IMR-90 (cell line): Measurements from ENCODE around the gene CHST14. TPM values are rescaled to one million over a fixed set of nuclear protein-coding genes. Genes with fewer than 3 reads are reported as not detected.

Source experiments
- ATAC-seq: fragments of 200-7000 bp; cut with Tn5 transposase; 2 replicates; pipeline ENCODE4 v1.9.1; 2020; ENCODE audit warnings: low read depth, mild to moderate bottlenecking, moderate library complexity
- BruUV-seq: library from RNA; stranded (reverse); fragments of 400-500 nt; replicated peaks from 2 replicates; lab custom pipeline; 2021; lab: Mats Ljungman, UMichigan
- CTCF ChIA-PET: fragments of 300-600 bp; formaldehyde crosslinking; extraction: SDS; loops from one replicate; lab custom pipeline; 2021; ENCODE audit warnings: antibody characterized with exemption; lab: Yijun Ruan, JAX
- POLR2A ChIA-PET: fragments of 300-600 bp; sonication (Branson Sonifier 250); formaldehyde crosslinking; loops from one replicate; lab custom pipeline; 2022; ENCODE audit warnings: antibody characterized with exemption; ENCODE audit not compliant: unreplicated experiment; lab: Charles Lee
- DNase-seq: peaks from one replicate; pipeline ENCODE4 v3.0.0; 2013
- H2AFZ ChIP-seq: replicated peaks from 2 replicates; pipeline ENCODE3; 2013; ENCODE audit warnings: low read length, mild to moderate bottlenecking; ENCODE audit not compliant: poor library complexity
- H2AK5ac ChIP-seq: 2 replicates; pipeline ENCODE4 v1.6.1; 2013; ENCODE audit warnings: low read depth, low read length, inconsistent platforms
- H2AK9ac ChIP-seq: replicated peaks from 2 replicates; pipeline ENCODE3; 2013; ENCODE audit warnings: mild to moderate bottlenecking, low read depth, low read length, moderate library complexity; ENCODE audit not compliant: poor library complexity
- H2BK120ac ChIP-seq: 2 replicates; pipeline ENCODE4 v1.6.1; 2013; ENCODE audit warnings: low read depth, low read length, inconsistent platforms
- H2BK15ac ChIP-seq: 3 replicates; pipeline ENCODE4 v1.6.1; 2013; ENCODE audit warnings: low read depth, low read length, inconsistent platforms
- H2BK20ac ChIP-seq: 2 replicates; pipeline ENCODE4 v1.6.1; 2013; ENCODE audit warnings: low read depth, mild to moderate bottlenecking, inconsistent platforms, low read length, moderate library complexity
- H2BK5ac ChIP-seq: 2 replicates; pipeline ENCODE4 v1.6.1; 2013; ENCODE audit warnings: mild to moderate bottlenecking, low read depth, low read length, inconsistent platforms; ENCODE audit not compliant: poor library complexity, severe bottlenecking
- H3K14ac ChIP-seq: replicated peaks from 2 replicates; pipeline ENCODE4 v1.6.1; 2013; ENCODE audit warnings: low read depth, low read length, inconsistent platforms
- H3K18ac ChIP-seq: 2 replicates; pipeline ENCODE4 v1.6.1; 2013; ENCODE audit warnings: low read depth, low read length, control low read depth
- H3K23ac ChIP-seq: 2 replicates; pipeline ENCODE4 v1.6.1; 2013; ENCODE audit warnings: low read depth, low read length, inconsistent platforms
- H3K27ac ChIP-seq: 2 replicates; pipeline ENCODE4 v1.5.1; 2013; ENCODE audit warnings: mild to moderate bottlenecking, control low read depth, low read length; ENCODE audit not compliant: insufficient read depth
- H3K27me3 ChIP-seq: 2 replicates; pipeline ENCODE4 v1.6.1; 2013; ENCODE audit warnings: low read length; ENCODE audit not compliant: control insufficient read depth, insufficient read depth
- H3K36me3 ChIP-seq: 2 replicates; pipeline ENCODE4 v1.6.1; 2013; ENCODE audit warnings: low read length, mixed read lengths; ENCODE audit not compliant: control insufficient read depth, insufficient read depth
- H3K4ac ChIP-seq: 2 replicates; pipeline ENCODE4 v1.6.1; 2013; ENCODE audit warnings: low read depth, low read length, inconsistent platforms
- H3K4me1 ChIP-seq: 2 replicates; pipeline ENCODE4 v1.6.1; 2013; ENCODE audit warnings: low read length, mixed read lengths; ENCODE audit not compliant: control insufficient read depth, insufficient read depth
- H3K4me2 ChIP-seq: 2 replicates; pipeline ENCODE4 v1.6.1; 2013; ENCODE audit warnings: low read depth, mild to moderate bottlenecking, control low read depth, low read length, moderate library complexity
- H3K4me3 ChIP-seq: 2 replicates; pipeline ENCODE4 v1.5.1; 2013; ENCODE audit warnings: low read depth, mild to moderate bottlenecking, control low read depth, low read length, moderate library complexity; ENCODE audit not compliant: insufficient read depth
- H3K56ac ChIP-seq: 2 replicates; pipeline ENCODE4 v1.6.1; 2013; ENCODE audit warnings: low read length, inconsistent platforms; ENCODE audit not compliant: insufficient read depth; ENCODE audit errors: extremely low read depth
- H3K79me1 ChIP-seq, 2 experiments: 2 replicates each; pipeline ENCODE4 v1.6.1; 2013; ENCODE audit warnings: low read length in 2 of 2, inconsistent platforms in 1 of 2, low read depth in 1 of 2
- H3K9ac ChIP-seq: 2 replicates; pipeline ENCODE4 v1.6.1; 2013; ENCODE audit warnings: low read depth, low read length, control low read depth
- H3K9me1 ChIP-seq: 2 replicates; pipeline ENCODE4 v1.6.1; 2013; ENCODE audit warnings: low read length, inconsistent platforms; ENCODE audit not compliant: insufficient read depth
- H3K9me3 ChIP-seq: 2 replicates; pipeline ENCODE4 v1.6.1; 2013; ENCODE audit warnings: low read length; ENCODE audit not compliant: control insufficient read depth, insufficient read depth
- H4K20me1 ChIP-seq: 2 replicates; pipeline ENCODE4 v1.6.1; 2013; ENCODE audit warnings: low read length, inconsistent platforms; ENCODE audit not compliant: insufficient read depth
- H4K5ac ChIP-seq: 2 replicates; pipeline ENCODE4 v1.6.1; 2013; ENCODE audit warnings: mild to moderate bottlenecking, low read depth, low read length, control low read depth
- H4K8ac ChIP-seq, 2 experiments: 2 replicates each; pipeline ENCODE4 v1.6.1; 2013; ENCODE audit warnings: low read depth in 2 of 2, low read length in 2 of 2, control low read depth in 1 of 2, inconsistent platforms in 1 of 2
- H4K91ac ChIP-seq: 2 replicates; pipeline ENCODE4 v1.6.1; 2013; ENCODE audit warnings: low read depth, low read length, inconsistent platforms; ENCODE audit not compliant: insufficient read depth
- BHLHE40 ChIP-seq: fragments of 150-350 bp; IDR thresholded peaks from 2 replicates; pipeline ENCODE4 v1.6.1; 2016; ENCODE audit warnings: mild to moderate bottlenecking, low read depth, low read length
- CHD1 ChIP-seq: IDR thresholded peaks from 2 replicates; pipeline ENCODE4 v1.6.1; 2012; ENCODE audit warnings: low read depth, low read length, improper control_type of control experiment
- MAZ ChIP-seq: IDR thresholded peaks from 2 replicates; pipeline ENCODE4 v1.6.1; 2012; ENCODE audit warnings: low read depth, mild to moderate bottlenecking, low read length, improper control_type of control experiment, moderate library complexity, borderline replicate concordance
- MXI1 ChIP-seq: IDR thresholded peaks from 2 replicates; pipeline ENCODE4 v1.6.1; 2012; ENCODE audit warnings: low read depth, mild to moderate bottlenecking, low read length, moderate library complexity, borderline replicate concordance
- NFE2L2 ChIP-seq: fragments of 150-350 bp; IDR thresholded peaks from 2 replicates; pipeline ENCODE4 v1.6.1; 2016; ENCODE audit warnings: low read depth, mild to moderate bottlenecking, low read length
- SMC3 ChIP-seq: fragments of 150-350 bp; IDR thresholded peaks from 2 replicates; pipeline ENCODE4 v1.6.1; 2016; ENCODE audit warnings: low read depth, mild to moderate bottlenecking, antibody characterized with exemption, low read length, moderate library complexity
- WGBS, 2 experiments: methylation state at CpG; one replicate each; pipeline versions ENCODE4 v1.1.5 to v1.1.7; 2013; ENCODE audit warnings: missing lambda C conversion rate in 2 of 2; ENCODE audit not compliant: insufficient read length in 1 of 2; ENCODE audit errors: extremely low coverage in 2 of 2; 5-methylcytosine and 5-hydroxymethylcytosine counted together
- dilution Hi-C: fragments of 300-500 bp; cut with HindIII; formaldehyde crosslinking; loops from one replicate; pipeline ENCODE4 v1.14.3; 2018; ENCODE audit warnings: low sequenced_read_pairs; ENCODE audit not compliant: unreplicated experiment
- in situ Hi-C: fragments of 300-500 bp; cut with MboI; formaldehyde crosslinking; loops from 3 replicates; pipeline ENCODE4 v1.14.3; 2019; ENCODE audit warnings: low sequenced_read_pairs, inconsistent platforms, mixed read lengths
- intact Hi-C: fragments of 100-400 bp; cut with micrococcal nuclease; formaldehyde crosslinking; loops from 2 replicates; pipeline ENCODE4 v1.10.0; 2022
- polyA plus RNA-seq, 3 experiments: library from polyadenylated mRNA; depleted of rRNA; stranded (reverse); fragments of >200 nt; gene quantifications; 2 replicates each; pipeline ENCODE4 v1.2.3, GENCODE V29; 2012; ENCODE audit warnings: low replicate concordance in 1 of 3
- total RNA-seq: library from RNA; depleted of rRNA; stranded (reverse); fragments of >200 nt; gene quantifications from 2 replicates; pipeline ENCODE4 v1.2.3, GENCODE V29; 2012
- TF ChIP-seq, protein P1 (sequence below): fragments of 150-350 bp; IDR thresholded peaks from 2 replicates; pipeline ENCODE4 v1.6.1; 2017; ENCODE audit warnings: mild to moderate bottlenecking, antibody characterized with exemption, low read length, low read depth

The CHST14 gene
- total and polyA plus RNA-seq, 2 of the 4 experiments (the other 2 are of a cell fraction) = 3.8 to 19.5 TPM

GRCh38 chr15:40429068-40429710 is 41.6 kb upstream of the CHST14 start:
- Histone ChIP-seq H2AK5ac (no peak overlapping the region), H4K5ac (no peak overlapping the region), H4K91ac (no peak overlapping the region), H3K56ac (no peak overlapping the region), H3K79me1 (no peaks in the 10 kb centered on the region), H3K9me3 (no peaks in the 10 kb centered on the region), H2BK5ac (no peak overlapping the region), H3K9me1 (no peaks in the 10 kb centered on the region), H4K8ac (no peak overlapping the region), H3K27me3 (peaks cover 51% of the 10 kb centered on the region), H2BK15ac (no peak overlapping the region), H3K23ac (no peak overlapping the region), H4K20me1 (no peaks in the 10 kb centered on the region), H2AK9ac (no peak overlapping the region), H3K4me3 (no peak overlapping the region), H3K18ac (no peak overlapping the region), H2BK120ac (no peak overlapping the region), H3K4me2 (no peak overlapping the region), H3K9ac (no peak overlapping the region), H3K4me1 (no peaks in the 10 kb centered on the region; the same call in 1 of the 2 replicates), H2AFZ (no peak overlapping the region), H3K4ac (no peak overlapping the region), H3K36me3 (no peaks in the 10 kb centered on the region; the same call in 1 of the 2 replicates), H3K27ac (no peak overlapping the region), H2BK20ac (no peak overlapping the region), H3K14ac (no peak overlapping the region)
- ChIA-PET CTCF (interaction anchor here (0.7 kb wide), 1 partner anchor 175 kb away, joined by 3 read pairs; no protein-coding TSS in a partner anchor), POLR2A (no interaction called here)
- DNase-seq = no peak
- in situ Hi-C loops = loop anchor here (5.0 to 10.0 kb wide), 3 partner anchors 152 to 384 kb away; no protein-coding TSS in a partner anchor
- dilution Hi-C loops = no loop called here
- BruUV-seq = no TSS peak
- no peak for ATAC-seq
- 79% methylated on average over 2 of the region's 10 CpGs; no CpG with 5 or more reads in 1 of the 2 experiments for WGBS, 2 experiments
- TF ChIP-seq NFE2L2 (no peak), MAZ (no peak), MXI1 (no peak), SMC3 (no peak), BHLHE40 (no peak), CHD1 (no peak)
- TF ChIP-seq, protein P1, sequence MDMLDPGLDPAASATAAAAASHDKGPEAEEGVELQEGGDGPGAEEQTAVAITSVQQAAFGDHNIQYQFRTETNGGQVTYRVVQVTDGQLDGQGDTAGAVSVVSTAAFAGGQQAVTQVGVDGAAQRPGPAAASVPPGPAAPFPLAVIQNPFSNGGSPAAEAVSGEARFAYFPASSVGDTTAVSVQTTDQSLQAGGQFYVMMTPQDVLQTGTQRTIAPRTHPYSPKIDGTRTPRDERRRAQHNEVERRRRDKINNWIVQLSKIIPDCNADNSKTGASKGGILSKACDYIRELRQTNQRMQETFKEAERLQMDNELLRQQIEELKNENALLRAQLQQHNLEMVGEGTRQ = no peak
- intact Hi-C loops = no loop called here
